Measurements from ENCODE around the gene PKP2. TPM values are rescaled to one million over a fixed set of nuclear protein-coding genes. Genes with fewer than 3 reads are reported as not detected.
A peak's percentile ranks its signal among the peaks of the same experiment; 100 is the strongest.

Gene PKP2
- total and polyA plus RNA-seq, 2 of the 13 experiments (the other 11 are each of a cell fraction or from before 2014, with no cell fraction given): 15.1 to 25.3 TPM

DNA sequence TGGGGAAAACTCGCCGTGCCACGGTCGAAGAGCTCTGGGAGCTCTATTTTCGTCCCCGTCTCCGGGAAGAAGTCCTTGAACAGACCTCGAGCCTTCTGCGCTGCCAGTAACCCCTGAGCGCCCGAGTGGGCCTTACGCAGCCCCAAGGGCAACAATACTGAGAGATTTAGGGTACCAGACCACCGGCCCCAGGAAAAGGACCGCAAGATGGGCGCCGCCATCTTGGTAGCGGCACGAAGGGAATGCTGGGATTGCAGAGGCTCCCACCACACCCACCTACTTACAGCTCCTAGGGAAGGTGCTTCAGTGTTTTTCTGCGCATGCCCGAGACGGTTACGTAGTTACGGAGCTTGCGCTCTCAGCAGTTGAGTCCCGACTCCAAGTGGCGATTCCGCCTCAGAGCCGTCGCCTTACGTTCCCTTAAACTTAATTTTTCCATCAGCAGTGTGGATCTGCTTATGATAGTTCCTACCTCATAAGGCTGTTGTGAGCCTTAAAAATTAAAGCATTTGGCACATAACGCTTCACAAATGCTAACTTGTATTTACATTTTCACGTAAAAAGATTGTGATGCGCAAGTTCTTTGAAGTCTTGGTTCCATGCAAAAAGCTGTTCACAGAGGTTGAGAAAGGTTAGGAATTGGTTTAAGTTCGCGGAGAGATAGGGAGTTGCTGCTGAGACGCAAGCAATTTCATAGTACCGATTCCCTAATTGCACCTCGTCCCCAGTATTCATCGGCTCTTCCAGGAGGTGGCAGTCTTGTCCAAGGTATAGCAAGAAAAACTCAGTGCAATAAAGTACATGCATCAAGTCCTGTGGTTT is 140.7 kb downstream of the PKP2 start, which contains the start of gene YARS2 (continued):
- TF ChIP-seq POLR2G (IDR thresholded peaks at IDR 0.05; ENCODE audit: low read depth, low read length) (peak; percentile 97), BRD4 (CRISPR knock-in tag; IDR thresholded peaks at IDR 0.05) (peak; percentile 11; the same call in 1 of the 2 replicates), ZNF678 (CRISPR knock-in tag; IDR thresholded peaks at IDR 0.05) (no peak), ZNF557 (CRISPR knock-in tag; IDR thresholded peaks at IDR 0.05) (no peak), PBX2 (CRISPR knock-in tag; IDR thresholded peaks at IDR 0.05) (no peak), NFE2 (CRISPR knock-in tag; IDR thresholded peaks at IDR 0.05) (no peak), SNRNP70 (IDR thresholded peaks at IDR 0.05; ENCODE audit: low read depth, low read length) (no peak), FOSL1 (CRISPR knock-in tag; IDR thresholded peaks at IDR 0.05; ENCODE audit: borderline replicate concordance) (no peak), NR2F6 (IDR thresholded peaks at IDR 0.05) (no peak), NR2F6 (CRISPR knock-in tag; IDR thresholded peaks at IDR 0.05) (no peak), PHF21A (CRISPR knock-in tag; IDR thresholded peaks at IDR 0.05) (peak; percentile 65), ZNF790 (CRISPR knock-in tag; IDR thresholded peaks at IDR 0.05; ENCODE audit: borderline replicate concordance) (no peak), HMGXB4 (CRISPR knock-in tag; IDR thresholded peaks at IDR 0.05; ENCODE audit: borderline replicate concordance in 1 of 2, low read depth in 1 of 2) (peak; percentile 41 to 95; a peak in 3 of 4 replicates), HBP1 (CRISPR knock-in tag; IDR thresholded peaks at IDR 0.05; ENCODE audit: low read depth) (no peak), ZNF737 (CRISPR knock-in tag; IDR thresholded peaks at IDR 0.05; ENCODE audit: borderline replicate concordance) (no peak), JUN (CRISPR knock-in tag; IDR thresholded peaks at IDR 0.05) (no peak), HMG20B (CRISPR knock-in tag; conservative IDR thresholded peaks at IDR 0.05) (no peak), ZNF460 (CRISPR knock-in tag; IDR thresholded peaks at IDR 0.05; ENCODE audit: borderline replicate concordance) (no peak), ZNF589 (CRISPR knock-in tag; conservative IDR thresholded peaks at IDR 0.05) (no peak)
- TF ChIP-seq, protein P1, sequence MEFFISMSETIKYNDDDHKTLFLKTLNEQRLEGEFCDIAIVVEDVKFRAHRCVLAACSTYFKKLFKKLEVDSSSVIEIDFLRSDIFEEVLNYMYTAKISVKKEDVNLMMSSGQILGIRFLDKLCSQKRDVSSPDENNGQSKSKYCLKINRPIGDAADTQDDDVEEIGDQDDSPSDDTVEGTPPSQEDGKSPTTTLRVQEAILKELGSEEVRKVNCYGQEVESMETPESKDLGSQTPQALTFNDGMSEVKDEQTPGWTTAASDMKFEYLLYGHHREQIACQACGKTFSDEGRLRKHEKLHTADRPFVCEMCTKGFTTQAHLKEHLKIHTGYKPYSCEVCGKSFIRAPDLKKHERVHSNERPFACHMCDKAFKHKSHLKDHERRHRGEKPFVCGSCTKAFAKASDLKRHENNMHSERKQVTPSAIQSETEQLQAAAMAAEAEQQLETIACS (CRISPR knock-in tag; IDR thresholded peaks at IDR 0.05): no peak
- TF ChIP-seq, protein P2, sequence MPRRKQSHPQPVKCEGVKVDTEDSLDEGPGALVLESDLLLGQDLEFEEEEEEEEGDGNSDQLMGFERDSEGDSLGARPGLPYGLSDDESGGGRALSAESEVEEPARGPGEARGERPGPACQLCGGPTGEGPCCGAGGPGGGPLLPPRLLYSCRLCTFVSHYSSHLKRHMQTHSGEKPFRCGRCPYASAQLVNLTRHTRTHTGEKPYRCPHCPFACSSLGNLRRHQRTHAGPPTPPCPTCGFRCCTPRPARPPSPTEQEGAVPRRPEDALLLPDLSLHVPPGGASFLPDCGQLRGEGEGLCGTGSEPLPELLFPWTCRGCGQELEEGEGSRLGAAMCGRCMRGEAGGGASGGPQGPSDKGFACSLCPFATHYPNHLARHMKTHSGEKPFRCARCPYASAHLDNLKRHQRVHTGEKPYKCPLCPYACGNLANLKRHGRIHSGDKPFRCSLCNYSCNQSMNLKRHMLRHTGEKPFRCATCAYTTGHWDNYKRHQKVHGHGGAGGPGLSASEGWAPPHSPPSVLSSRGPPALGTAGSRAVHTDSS (CRISPR knock-in tag; conservative IDR thresholded peaks at IDR 0.05): no peak
- TF ChIP-seq, protein P3, sequence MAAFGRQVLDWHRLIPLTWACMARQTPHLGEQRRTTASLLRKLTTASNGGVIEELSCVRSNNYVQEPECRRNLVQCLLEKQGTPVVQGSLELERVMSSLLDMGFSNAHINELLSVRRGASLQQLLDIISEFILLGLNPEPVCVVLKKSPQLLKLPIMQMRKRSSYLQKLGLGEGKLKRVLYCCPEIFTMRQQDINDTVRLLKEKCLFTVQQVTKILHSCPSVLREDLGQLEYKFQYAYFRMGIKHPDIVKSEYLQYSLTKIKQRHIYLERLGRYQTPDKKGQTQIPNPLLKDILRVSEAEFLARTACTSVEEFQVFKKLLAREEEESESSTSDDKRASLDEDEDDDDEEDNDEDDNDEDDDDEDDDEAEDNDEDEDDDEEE (CRISPR knock-in tag; IDR thresholded peaks at IDR 0.05): no peak
